GM21381 (cell line): ENCODE measurements around the gene AMHR2.

Experiments used
- ATAC-seq: cut with Tn5 transposase; IDR thresholded peaks from one replicate; pipeline ENCODE4 v1.9.1; 2021; ENCODE audit warnings: mild to moderate bottlenecking, moderate library complexity; ENCODE audit not compliant: unreplicated experiment

AMHR2 gene

GRCh38 chr12:53479331-53479730 lies 55.7 kb downstream of the AMHR2 start:
- ATAC-seq, result no peak

GRCh38 chr12:53480491-53481442 lies 57.1 kb downstream of the AMHR2 start:
- no peak for ATAC-seq
